HepG2 (cell line): Measurements from ENCODE around the gene VAMP5. TPM values are rescaled to one million over a fixed set of nuclear protein-coding genes. Genes with fewer than 3 reads are reported as not detected.
A peak's percentile ranks its signal among the peaks of the same experiment; 100 is the strongest.

Experiments
- FOXM1 ChIP-seq: sonication (generic); formaldehyde crosslinking; IDR thresholded peaks from 2 replicates; pipeline ENCODE4 v1.5.0; 2020; ENCODE audit warnings: missing genetic modification reagents
- IKZF1 ChIP-seq: fragments of 450-650 bp; IDR thresholded peaks from 2 replicates; pipeline ENCODE4 v1.7.1; 2016
- KDM6A ChIP-seq: IDR thresholded peaks from 2 replicates; pipeline ENCODE4 v1.6.1; 2016; ENCODE audit warnings: low read depth
- NFE2 ChIP-seq: sonication (generic); formaldehyde crosslinking; IDR thresholded peaks from 2 replicates; pipeline ENCODE4 v1.4.0; 2020; ENCODE audit warnings: missing genetic modification reagents
- PHF5A ChIP-seq: IDR thresholded peaks from one replicate; pipeline ENCODE4 v1.6.1; 2018; ENCODE audit warnings: low read depth, missing genetic modification reagents; ENCODE audit not compliant: unreplicated experiment
- REPIN1 ChIP-seq: sonication (generic); formaldehyde crosslinking; IDR thresholded peaks from 2 replicates; pipeline ENCODE4 v1.8.0; 2022; ENCODE audit warnings: missing genetic modification reagents, low read depth, mild to moderate bottlenecking, borderline replicate concordance
- SIX4 ChIP-seq: sonication (generic); formaldehyde crosslinking; IDR thresholded peaks from 2 replicates; pipeline ENCODE4 v1.4.0; 2020; ENCODE audit warnings: missing genetic modification reagents
- ZFP90 ChIP-seq: sonication (generic); formaldehyde crosslinking; IDR thresholded peaks from 2 replicates; pipeline ENCODE4 v1.8.0; 2022; ENCODE audit warnings: missing genetic modification reagents, mild to moderate bottlenecking, inconsistent platforms, borderline replicate concordance
- ZNF224 ChIP-seq: sonication (generic); formaldehyde crosslinking; IDR thresholded peaks from 2 replicates; pipeline ENCODE4 v1.5.0; 2020; ENCODE audit warnings: mild to moderate bottlenecking, missing genetic modification reagents
- ZNF451 ChIP-seq: sonication (generic); formaldehyde crosslinking; IDR thresholded peaks from 2 replicates; pipeline ENCODE4 v1.5.0; 2020; ENCODE audit warnings: mild to moderate bottlenecking, missing genetic modification reagents
- ZNF547 ChIP-seq: sonication (generic); formaldehyde crosslinking; IDR thresholded peaks from 2 replicates; pipeline ENCODE4 v1.5.1; 2020; ENCODE audit warnings: mild to moderate bottlenecking, missing genetic modification reagents
- ZNF670 ChIP-seq: sonication (generic); formaldehyde crosslinking; IDR thresholded peaks from 2 replicates; pipeline ENCODE4 v1.8.0; 2022; ENCODE audit warnings: mild to moderate bottlenecking, missing genetic modification reagents, borderline replicate concordance
- polyA plus RNA-seq, 8 experiments: library from polyadenylated mRNA; depleted of rRNA in 3 of 8; stranded (reverse) in 7 of 8; unstranded in 1 of 8; fragments of >200 nt; fragmentation: Illumina TruSeq in 4 of 8; extraction: Trizol in 4 of 8; gene quantifications; 2 replicates each; pipeline versions ENCODE4 v1.2.1 to v1.2.3, GENCODE V29; 2011 to 2016; ENCODE audit warnings: low read depth in 4 of 8, missing spikeins in 1 of 8, mixed read lengths in 1 of 8; ENCODE audit not compliant: insufficient read depth in 1 of 8
- total RNA-seq, 5 experiments: library from RNA; depleted of rRNA; stranded (reverse); fragments of >200 nt; fragmentation: Illumina TruSeq; extraction: Trizol; gene quantifications; 2 replicates each; pipeline ENCODE4 v1.2.3, GENCODE V29; 2016; ENCODE audit warnings: low read depth in 1 of 5
- TF ChIP-seq, protein P1 (sequence below): sonication (generic); formaldehyde crosslinking; IDR thresholded peaks from 2 replicates; pipeline ENCODE4 v1.4.0; 2020; ENCODE audit warnings: missing genetic modification reagents, borderline replicate concordance
- TF ChIP-seq, protein P2 (sequence below): sonication (generic); formaldehyde crosslinking; IDR thresholded peaks from 2 replicates; pipeline ENCODE4 v1.4.0; 2020; ENCODE audit warnings: low read depth, missing genetic modification reagents

Gene VAMP5
- total and polyA plus RNA-seq, 2 of the 13 experiments (the other 11 are each of a cell fraction or from before 2014, with no cell fraction given): 7.2 to 56.7 TPM

DNA sequence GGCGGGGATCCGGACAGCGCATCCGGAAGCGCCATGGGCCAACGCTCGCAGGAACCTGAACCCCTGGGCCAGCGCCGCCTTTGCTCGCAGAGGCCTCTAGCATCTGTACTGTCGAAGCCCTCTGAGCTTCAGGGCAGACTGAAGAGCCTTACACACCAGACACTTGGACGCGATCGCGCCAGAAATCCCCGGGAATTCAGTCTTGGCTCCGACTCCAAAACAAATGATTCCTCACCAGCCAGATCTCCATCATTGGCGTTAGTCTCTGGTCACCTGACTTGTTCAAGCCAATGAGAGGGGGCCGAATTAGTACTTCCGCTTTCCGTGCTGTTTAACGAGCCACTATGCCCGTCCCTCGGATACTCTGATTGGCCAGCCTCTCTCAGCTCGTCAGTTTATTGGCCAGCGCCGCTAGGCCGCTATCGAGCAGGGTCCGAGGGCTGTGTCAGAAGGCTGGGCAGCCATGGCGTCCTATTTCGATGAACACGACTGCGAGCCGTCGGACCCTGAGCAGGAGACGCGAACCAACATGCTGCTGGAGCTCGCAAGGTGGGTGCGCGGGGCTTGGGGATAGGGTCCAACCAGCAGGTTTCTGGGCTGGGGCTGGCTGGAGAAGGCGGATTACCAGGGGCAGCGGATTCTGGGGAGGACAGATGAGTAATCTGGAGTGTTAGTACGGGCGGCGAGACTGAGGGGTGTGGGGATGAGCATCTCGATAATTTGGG lies 11.2 kb downstream of the VAMP5 start, which contains the start of gene RNF181 (continued):
- TF ChIP-seq, protein P1, sequence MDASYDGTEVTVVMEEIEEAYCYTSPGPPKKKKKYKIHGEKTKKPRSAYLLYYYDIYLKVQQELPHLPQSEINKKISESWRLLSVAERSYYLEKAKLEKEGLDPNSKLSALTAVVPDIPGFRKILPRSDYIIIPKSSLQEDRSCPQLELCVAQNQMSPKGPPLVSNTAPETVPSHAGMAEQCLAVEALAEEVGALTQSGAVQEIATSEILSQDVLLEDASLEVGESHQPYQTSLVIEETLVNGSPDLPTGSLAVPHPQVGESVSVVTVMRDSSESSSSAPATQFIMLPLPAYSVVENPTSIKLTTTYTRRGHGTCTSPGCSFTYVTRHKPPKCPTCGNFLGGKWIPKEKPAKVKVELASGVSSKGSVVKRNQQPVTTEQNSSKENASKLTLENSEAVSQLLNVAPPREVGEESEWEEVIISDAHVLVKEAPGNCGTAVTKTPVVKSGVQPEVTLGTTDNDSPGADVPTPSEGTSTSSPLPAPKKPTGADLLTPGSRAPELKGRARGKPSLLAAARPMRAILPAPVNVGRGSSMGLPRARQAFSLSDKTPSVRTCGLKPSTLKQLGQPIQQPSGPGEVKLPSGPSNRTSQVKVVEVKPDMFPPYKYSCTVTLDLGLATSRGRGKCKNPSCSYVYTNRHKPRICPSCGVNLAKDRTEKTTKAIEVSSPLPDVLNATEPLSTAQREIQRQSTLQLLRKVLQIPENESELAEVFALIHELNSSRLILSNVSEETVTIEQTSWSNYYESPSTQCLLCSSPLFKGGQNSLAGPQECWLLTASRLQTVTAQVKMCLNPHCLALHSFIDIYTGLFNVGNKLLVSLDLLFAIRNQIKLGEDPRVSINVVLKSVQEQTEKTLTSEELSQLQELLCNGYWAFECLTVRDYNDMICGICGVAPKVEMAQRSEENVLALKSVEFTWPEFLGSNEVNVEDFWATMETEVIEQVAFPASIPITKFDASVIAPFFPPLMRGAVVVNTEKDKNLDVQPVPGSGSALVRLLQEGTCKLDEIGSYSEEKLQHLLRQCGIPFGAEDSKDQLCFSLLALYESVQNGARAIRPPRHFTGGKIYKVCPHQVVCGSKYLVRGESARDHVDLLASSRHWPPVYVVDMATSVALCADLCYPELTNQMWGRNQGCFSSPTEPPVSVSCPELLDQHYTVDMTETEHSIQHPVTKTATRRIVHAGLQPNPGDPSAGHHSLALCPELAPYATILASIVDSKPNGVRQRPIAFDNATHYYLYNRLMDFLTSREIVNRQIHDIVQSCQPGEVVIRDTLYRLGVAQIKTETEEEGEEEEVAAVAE: peak; percentile 84
- TF ChIP-seq ZFP90 (CRISPR knock-in tag) (0 out of 2 replicates have a peak, but pooled peaks have one; percentile 63), ZNF547 (CRISPR knock-in tag) (peak; percentile 91), KDM6A (CRISPR knock-in tag) (no peak), FOXM1 (no peak), PHF5A (CRISPR knock-in tag) (peak; percentile 18), ZNF224 (CRISPR knock-in tag) (peak; percentile 93; the same call in 1 of the 2 replicates), IKZF1 (no peak), NFE2 (CRISPR knock-in tag) (no peak), ZNF451 (CRISPR knock-in tag) (no peak), SIX4 (CRISPR knock-in tag) (no peak), ZNF670 (CRISPR knock-in tag) (no peak), REPIN1 (CRISPR knock-in tag) (peak; percentile 89)
- TF ChIP-seq, protein P2, sequence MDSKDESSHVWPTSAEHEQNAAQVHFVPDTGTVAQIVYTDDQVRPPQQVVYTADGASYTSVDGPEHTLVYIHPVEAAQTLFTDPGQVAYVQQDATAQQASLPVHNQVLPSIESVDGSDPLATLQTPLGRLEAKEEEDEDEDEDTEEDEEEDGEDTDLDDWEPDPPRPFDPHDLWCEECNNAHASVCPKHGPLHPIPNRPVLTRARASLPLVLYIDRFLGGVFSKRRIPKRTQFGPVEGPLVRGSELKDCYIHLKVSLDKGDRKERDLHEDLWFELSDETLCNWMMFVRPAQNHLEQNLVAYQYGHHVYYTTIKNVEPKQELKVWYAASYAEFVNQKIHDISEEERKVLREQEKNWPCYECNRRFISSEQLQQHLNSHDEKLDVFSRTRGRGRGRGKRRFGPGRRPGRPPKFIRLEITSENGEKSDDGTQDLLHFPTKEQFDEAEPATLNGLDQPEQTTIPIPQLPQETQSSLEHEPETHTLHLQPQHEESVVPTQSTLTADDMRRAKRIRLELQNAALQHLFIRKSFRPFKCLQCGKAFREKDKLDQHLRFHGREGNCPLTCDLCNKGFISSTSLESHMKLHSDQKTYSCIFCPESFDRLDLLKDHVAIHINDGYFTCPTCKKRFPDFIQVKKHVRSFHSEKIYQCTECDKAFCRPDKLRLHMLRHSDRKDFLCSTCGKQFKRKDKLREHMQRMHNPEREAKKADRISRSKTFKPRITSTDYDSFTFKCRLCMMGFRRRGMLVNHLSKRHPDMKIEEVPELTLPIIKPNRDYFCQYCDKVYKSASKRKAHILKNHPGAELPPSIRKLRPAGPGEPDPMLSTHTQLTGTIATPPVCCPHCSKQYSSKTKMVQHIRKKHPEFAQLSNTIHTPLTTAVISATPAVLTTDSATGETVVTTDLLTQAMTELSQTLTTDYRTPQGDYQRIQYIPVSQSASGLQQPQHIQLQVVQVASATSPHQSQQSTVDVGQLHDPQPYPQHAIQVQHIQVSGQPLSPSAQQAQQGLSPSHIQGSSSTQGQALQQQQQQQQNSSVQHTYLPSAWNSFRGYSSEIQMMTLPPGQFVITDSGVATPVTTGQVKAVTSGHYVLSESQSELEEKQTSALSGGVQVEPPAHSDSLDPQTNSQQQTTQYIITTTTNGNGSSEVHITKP: 0 out of 2 replicates have a peak, but pooled peaks have one; percentile 30
